Transverse colon (tissue), 4 donors: ENCODE results near the gene ZC3H12D. TPM values are rescaled to one million over a fixed set of nuclear protein-coding genes. Genes with fewer than 3 reads are reported as not detected.
"Not testable (repeated sequence)": the region's sequence is repeated elsewhere in the genome, so short reads cannot be mapped to it uniquely, and the experiment has no call there.

Source experiments
- DNase-seq: peaks from one replicate; pipeline ENCODE4 v3.0.0-alpha.2; 2019
- H3K27ac ChIP-seq, 4 donors: fragments of 200-600 bp; sonication (generic); 2 replicates each; pipeline ENCODE4 v1.5.1; 2016 to 2018; ENCODE audit warnings: inconsistent platforms in 4 of 4
- H3K27me3 ChIP-seq: fragments of 200-600 bp; sonication (generic); 2 replicates; pipeline ENCODE4 v1.5.1; 2017; ENCODE audit warnings: inconsistent platforms
- H3K36me3 ChIP-seq, 4 donors: fragments of 200-600 bp; sonication (generic); 2 replicates each; pipeline ENCODE4 v1.5.1; 2017 to 2019; ENCODE audit warnings: inconsistent platforms in 4 of 4
- H3K4me1 ChIP-seq, 4 donors: fragments of 200-600 bp; sonication (generic); 2 replicates each; pipeline ENCODE4 v1.5.1; 2017 to 2020; ENCODE audit warnings: inconsistent platforms in 4 of 4
- H3K4me3 ChIP-seq, 4 donors: fragments of 200-600 bp; sonication (generic); 1 replicate in 1 of 4; 2 replicates in 3 of 4; pipeline versions ENCODE4 v1.5.1 to v1.6.1; 2017 to 2019; ENCODE audit warnings: inconsistent platforms in 4 of 4
- H3K9me3 ChIP-seq, 2 donors: fragments of 200-600 bp; sonication (generic); 2 replicates each; pipeline ENCODE4 v1.5.1; 2017 to 2019; ENCODE audit warnings: inconsistent platforms in 2 of 2
- EP300 ChIP-seq: sonication (generic); formaldehyde crosslinking; IDR thresholded peaks from one replicate; pipeline ENCODE4 v1.6.1; 2017; ENCODE audit warnings: antibody characterized with exemption, low read depth
- POLR2A ChIP-seq: fragments of 450-650 bp; IDR thresholded peaks from one replicate; pipeline ENCODE4 v1.6.1; 2016; ENCODE audit warnings: antibody characterized with exemption, mild to moderate bottlenecking, moderate library complexity
- POLR2AphosphoS5 ChIP-seq, 3 donors: sonication (generic); formaldehyde crosslinking; IDR thresholded peaks; one replicate each; pipeline ENCODE4 v1.6.1; 2016; ENCODE audit warnings: antibody characterized with exemption in 3 of 3
- WGBS, 2 donors: methylation state at CpG; one replicate each; pipeline ENCODE4 v1.1.5; 2018; ENCODE audit warnings: low coverage in 1 of 2; 5-methylcytosine and 5-hydroxymethylcytosine counted together
- in situ Hi-C, 4 donors: fragments of 200-750 bp; cut with MboI; loops; one replicate each; pipeline versions ENCODE4 v1.15.0 to v1.15.1; 2017; ENCODE audit warnings: low sequenced_read_pairs in 3 of 4, low pct_ligation_motif_present in 1 of 4, low pct_unique_long_range_greater_than_20kb in 1 of 4
- intact Hi-C: fragments of 100-400 bp; cut with DNase I; formaldehyde crosslinking; loops from one replicate; pipeline ENCODE4 v1.15.1; 2023; ENCODE audit warnings: low total_unique reads
- total RNA-seq, 4 donors: library from RNA; depleted of rRNA; stranded (reverse); fragments of >200 nt; gene quantifications; one replicate each; pipeline ENCODE4 v1.1.0, GENCODE V29; 2016
- TF ChIP-seq, protein P1 (sequence below), 5 experiments: fragments of 200-600 bp in 3 of 5; fragments of 450-650 bp in 2 of 5; sonication (generic) in 3 of 5; IDR thresholded peaks; 1 replicate in 2 of 5; 2 replicates in 3 of 5; pipeline ENCODE4 v1.5.1; 2016 to 2017; ENCODE audit warnings: antibody characterized with exemption in 5 of 5, inconsistent platforms in 3 of 5, mild to moderate bottlenecking in 2 of 5, moderate library complexity in 1 of 5

ZC3H12D gene
- total RNA-seq, 4 donors from 2014 or later, result 1.8 to 24.3 (median 12.1) TPM

DNA sequence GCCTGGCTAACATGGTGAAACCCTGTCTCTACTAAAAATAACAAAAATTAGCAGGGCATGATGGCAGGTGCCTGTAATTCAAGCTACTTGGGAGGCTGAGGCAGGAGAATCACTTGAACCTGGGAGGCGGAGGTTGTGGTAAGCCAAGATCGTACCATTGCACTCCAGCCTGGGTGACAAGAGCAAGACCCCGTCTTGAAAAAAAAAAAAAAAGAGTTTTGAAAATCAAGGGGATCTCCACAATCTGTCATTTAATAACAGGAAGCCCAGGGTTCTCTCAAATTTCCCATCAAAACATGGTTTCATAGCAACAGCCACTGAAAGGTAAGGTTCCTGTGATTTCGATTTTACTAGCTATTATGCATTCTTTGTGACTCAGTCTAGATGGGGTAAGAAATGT lies 10.0 kb upstream of the ZC3H12D start:
- 76 to 77% methylated on average over 4 of the region's 4 CpGs for WGBS, 2 donors
- H3K36me3 ChIP-seq, in situ Hi-C loops, H3K9me3 ChIP-seq, intact Hi-C loops, DNase-seq, H3K27me3 ChIP-seq, H3K4me3 ChIP-seq: not testable (repeated sequence)
- peak overlapping the region in 3 of 4 donors; percentile 52 to 70 (median 60) for H3K27ac ChIP-seq
- H3K4me1 ChIP-seq, result peaks cover 0 to 46% (median 17%) of the 10 kb centered on the region in 4 donors

DNA sequence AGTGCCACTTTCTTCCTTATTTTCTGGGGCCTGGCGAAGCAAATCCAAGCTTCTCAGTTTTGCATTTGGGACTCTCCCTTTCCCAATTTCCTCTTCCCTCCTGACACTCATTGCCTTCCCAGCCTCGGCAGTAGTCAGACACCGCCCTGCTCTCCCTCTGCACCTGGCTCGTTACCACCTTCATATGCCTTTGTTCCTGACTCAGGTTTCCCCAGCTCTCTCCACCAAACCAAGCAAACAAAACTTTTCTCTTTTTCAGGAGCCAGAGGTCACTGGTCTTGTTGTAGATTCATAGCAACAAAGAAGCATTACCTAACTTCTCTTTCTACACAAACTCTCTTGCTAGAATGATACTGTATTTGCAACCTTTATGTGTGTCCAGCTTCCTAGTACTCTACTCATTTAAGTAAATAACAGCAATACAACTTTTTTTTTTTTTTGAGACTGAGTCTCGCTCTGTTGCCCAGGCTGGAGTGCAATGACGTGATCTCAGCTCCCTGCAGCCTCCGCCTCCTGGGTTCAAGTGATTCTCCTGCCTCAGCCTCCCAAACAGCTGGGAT lies 9.0 kb upstream of the ZC3H12D start:
- Histone ChIP-seq H3K36me3 (no peaks in the 10 kb centered on the region), H3K4me3 (no peak overlapping the region), H3K27ac (peak overlapping the region; percentile 52 to 70 (median 60)), H3K4me1 (peaks cover 0 to 39% (median 16%) of the 10 kb centered on the region in 4 donors), H3K27me3 (no peaks in the 10 kb centered on the region), H3K9me3 (no peaks in the 10 kb centered on the region)
- peak; percentile 63 for DNase-seq
- TF ChIP-seq, protein P1, sequence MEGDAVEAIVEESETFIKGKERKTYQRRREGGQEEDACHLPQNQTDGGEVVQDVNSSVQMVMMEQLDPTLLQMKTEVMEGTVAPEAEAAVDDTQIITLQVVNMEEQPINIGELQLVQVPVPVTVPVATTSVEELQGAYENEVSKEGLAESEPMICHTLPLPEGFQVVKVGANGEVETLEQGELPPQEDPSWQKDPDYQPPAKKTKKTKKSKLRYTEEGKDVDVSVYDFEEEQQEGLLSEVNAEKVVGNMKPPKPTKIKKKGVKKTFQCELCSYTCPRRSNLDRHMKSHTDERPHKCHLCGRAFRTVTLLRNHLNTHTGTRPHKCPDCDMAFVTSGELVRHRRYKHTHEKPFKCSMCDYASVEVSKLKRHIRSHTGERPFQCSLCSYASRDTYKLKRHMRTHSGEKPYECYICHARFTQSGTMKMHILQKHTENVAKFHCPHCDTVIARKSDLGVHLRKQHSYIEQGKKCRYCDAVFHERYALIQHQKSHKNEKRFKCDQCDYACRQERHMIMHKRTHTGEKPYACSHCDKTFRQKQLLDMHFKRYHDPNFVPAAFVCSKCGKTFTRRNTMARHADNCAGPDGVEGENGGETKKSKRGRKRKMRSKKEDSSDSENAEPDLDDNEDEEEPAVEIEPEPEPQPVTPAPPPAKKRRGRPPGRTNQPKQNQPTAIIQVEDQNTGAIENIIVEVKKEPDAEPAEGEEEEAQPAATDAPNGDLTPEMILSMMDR (IDR thresholded peaks at IDR 0.05), result no peak
- TF ChIP-seq EP300, result no peak
- in situ Hi-C loops, result no loop called here
- intact Hi-C loops, result no loop called here
- 59 to 68% methylated on average over 5 to 7 of the region's 7 CpGs for WGBS, 2 donors

DNA sequence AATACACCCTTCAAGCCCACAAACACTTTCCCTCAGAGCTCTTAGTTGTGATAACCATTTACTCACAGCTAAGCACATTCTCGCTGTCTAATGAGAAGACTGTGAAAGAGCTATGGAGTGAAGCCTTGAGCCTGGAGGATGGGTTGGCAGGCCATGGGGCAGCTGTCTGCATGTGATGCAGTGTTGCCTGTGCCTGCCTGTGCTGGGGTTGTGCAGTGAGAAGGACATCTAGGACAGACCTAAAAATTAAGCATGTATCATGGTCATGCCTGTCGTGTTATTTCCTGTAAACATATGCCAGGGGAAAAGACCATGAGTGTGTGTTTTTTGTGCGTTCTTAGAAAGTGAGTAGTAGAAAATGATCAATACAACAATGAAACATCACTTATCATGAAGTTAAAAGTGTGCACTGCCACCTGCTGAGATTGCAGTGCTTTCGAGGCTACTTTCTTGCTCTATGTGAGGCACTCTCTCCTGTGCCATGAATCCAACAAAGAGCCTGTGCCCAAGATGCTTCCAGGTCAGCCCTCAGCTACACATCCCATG lies 8.1 kb upstream of the ZC3H12D start:
- Histone ChIP-seq H3K4me3 (no peak overlapping the region), H3K27ac (peak overlapping the region; percentile 52 to 70 (median 60)), H3K9me3 (no peaks in the 10 kb centered on the region), H3K36me3 (no peaks in the 10 kb centered on the region), H3K4me1 (peaks cover 0 to 32% (median 9%) of the 10 kb centered on the region in 4 donors), H3K27me3 (no peaks in the 10 kb centered on the region)
- in situ Hi-C loops (no loop called here), intact Hi-C loops (no loop called here)
- no peak for TF ChIP-seq EP300
- TF ChIP-seq, protein P1 (IDR thresholded peaks at IDR 0.05), result no peak
- no peak for TF ChIP-seq POLR2AphosphoS5 (IDR thresholded peaks at IDR 0.05)
- no peak for TF ChIP-seq POLR2A
- DNase-seq, result no peak
- WGBS, 2 donors, result 78 to 82% methylated on average over 3 to 4 of the region's 4 CpGs

DNA sequence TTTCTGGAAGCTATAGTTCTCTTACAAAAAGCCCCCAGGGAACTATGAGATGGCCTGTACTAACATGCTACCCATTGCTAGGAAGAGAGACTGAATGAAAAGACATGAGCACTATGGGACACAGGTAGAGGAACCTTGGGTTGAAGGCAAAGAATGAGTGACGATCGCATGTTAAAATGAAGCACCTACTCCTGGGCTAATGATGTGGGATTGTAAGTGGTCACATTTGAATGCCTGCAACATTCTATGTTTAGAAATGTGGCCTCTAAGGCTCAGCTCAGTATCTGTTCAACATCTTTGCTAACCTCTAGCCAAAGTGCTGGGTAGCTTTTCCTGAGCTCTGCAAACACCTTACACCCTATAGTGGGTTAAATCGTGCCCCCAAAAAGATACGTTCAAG lies 5.2 kb upstream of the ZC3H12D start:
- 89 to 94% methylated on average over 4 of the region's 4 CpGs for WGBS, 2 donors
- H3K27ac ChIP-seq, result no peak overlapping the region
- in situ Hi-C loops, result no loop called here

More for the DNA sequence above, 5.2 kb upstream of the ZC3H12D start:
- no peaks in the 10 kb centered on the region for H3K36me3 ChIP-seq
- DNase-seq, result no peak
- no peak for TF ChIP-seq EP300
- TF ChIP-seq POLR2AphosphoS5 (IDR thresholded peaks at IDR 0.05), result no peak
- TF ChIP-seq, protein P1 (IDR thresholded peaks at IDR 0.05), result no peak
- TF ChIP-seq POLR2A, result no peak
- no peaks in the 10 kb centered on the region for H3K9me3 ChIP-seq
- H3K27me3 ChIP-seq, result no peaks in the 10 kb centered on the region
- no peak overlapping the region for H3K4me3 ChIP-seq
- intact Hi-C loops, result no loop called here
- peaks cover 4 to 26% (median 14%) of the 10 kb centered on the region in 4 donors for H3K4me1 ChIP-seq
